T-helper 2 cell treated with Interferon-gamma antibody and Interleukin-4, amounts not matched to agents 100 ng/mL and 5 ng/mL, for 36 hours (primary cell): ENCODE results near the gene KCNE1. TPM values are rescaled to one million over a fixed set of nuclear protein-coding genes. Genes with fewer than 3 reads are reported as not detected.

ENCODE experiments used
- intact Hi-C: fragments of 100-400 bp; cut with micrococcal nuclease; formaldehyde crosslinking; loops from one replicate; pipeline ENCODE4 v1.15.1; 2023
- total RNA-seq: library from RNA; stranded (reverse); gene quantifications from 2 replicates; pipeline ENCODE4 v1.2.3, GENCODE V29; 2022

KCNE1 gene
- total RNA-seq, 1 donor from 2014 or later: 0.09 TPM

- intact Hi-C loops: no loop called here
These were observed 24.3 kb upstream of the KCNE1 start for GRCh38 chr21:34536311-34536710.

- intact Hi-C loops: no loop called here
These were observed 23.9 kb upstream of the KCNE1 start for GRCh38 chr21:34535886-34536285.

GRCh38 chr21:34534522-34534921 is 22.5 kb upstream of the KCNE1 start:
- intact Hi-C loops: no loop called here

GRCh38 chr21:34533938-34534337 is 21.9 kb upstream of the KCNE1 start:
- intact Hi-C loops: no loop called here

- intact Hi-C loops: no loop called here
These were observed 19.4 kb upstream of the KCNE1 start for GRCh38 chr21:34531399-34531798.

- intact Hi-C loops: no loop called here
These were observed 18.3 kb upstream of the KCNE1 start for GRCh38 chr21:34530261-34530660.

GRCh38 chr21:34528131-34528561 is 16.1 kb upstream of the KCNE1 start:
- intact Hi-C loops: no loop called here

GRCh38 chr21:34526618-34527290 is 14.7 kb upstream of the KCNE1 start:
- intact Hi-C loops: no loop called here

GRCh38 chr21:34526241-34526617 is 14.2 kb upstream of the KCNE1 start:
- intact Hi-C loops: no loop called here

GRCh38 chr21:34524646-34525601 is 12.9 kb upstream of the KCNE1 start:
- intact Hi-C loops: no loop called here

- intact Hi-C loops: no loop called here
These were observed 11.1 kb upstream of the KCNE1 start for GRCh38 chr21:34523019-34523555.

- intact Hi-C loops: no loop called here
These were observed 10.3 kb upstream of the KCNE1 start for GRCh38 chr21:34522284-34522683.

- intact Hi-C loops: no loop called here
These were observed 9.6 kb upstream of the KCNE1 start for GRCh38 chr21:34521561-34521960.

- intact Hi-C loops: no loop called here
These were observed 8.9 kb upstream of the KCNE1 start for GRCh38 chr21:34520764-34521508.

GRCh38 chr21:34520281-34520680 is 8.3 kb upstream of the KCNE1 start:
- intact Hi-C loops: no loop called here

- intact Hi-C loops: no loop called here
These were observed 7.7 kb upstream of the KCNE1 start for GRCh38 chr21:34519694-34520093.

- intact Hi-C loops: no loop called here
These were observed 7.0 kb upstream of the KCNE1 start for GRCh38 chr21:34519016-34519415.

GRCh38 chr21:34518301-34518700 is 6.3 kb upstream of the KCNE1 start:
- intact Hi-C loops: no loop called here

GRCh38 chr21:34517491-34518245 is 5.7 kb upstream of the KCNE1 start:
- intact Hi-C loops: no loop called here

- intact Hi-C loops: no loop called here
These were observed 5.0 kb upstream of the KCNE1 start for GRCh38 chr21:34517039-34517438.

GRCh38 chr21:34514576-34515115 is 2.6 kb upstream of the KCNE1 start:
- intact Hi-C loops: no loop called here
